ENCODE data around the gene GNG13. TPM values are rescaled to one million over a fixed set of nuclear protein-coding genes. Genes with fewer than 3 reads are reported as not detected.

The GNG13 gene
- total and polyA plus RNA-seq, 2 of the 4 experiments (the other 2 are of a cell fraction), result not detected

DNA sequence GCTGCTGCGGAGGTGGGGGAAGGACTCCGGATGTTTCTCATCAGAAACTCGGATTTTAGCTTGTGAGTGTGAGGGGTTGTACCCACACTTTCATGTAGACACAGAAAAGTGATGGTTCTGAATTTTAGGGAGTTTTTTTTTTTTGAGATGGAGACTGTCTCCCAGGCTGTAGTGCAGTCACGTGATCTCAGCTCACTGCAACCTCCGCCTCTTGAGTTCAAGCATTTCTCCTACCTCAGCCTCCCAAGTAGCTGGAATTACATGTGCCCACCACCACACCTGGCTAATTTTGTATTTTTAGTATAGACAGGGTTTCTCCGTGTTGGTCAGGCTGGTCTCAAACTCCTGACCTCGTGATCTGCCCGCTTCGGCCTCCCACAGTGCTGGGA, 22.4 kb upstream of the GNG13 start:
- Histone ChIP-seq H3K18ac (ENCODE audit: low read depth, low read length) (no peak overlapping the region), H3K4me1 (ENCODE audit: control insufficient read depth, insufficient read depth, low read length) (peaks cover 4% of the 10 kb centered on the region; the same call in 1 of the 2 replicates), H3K79me1 (ENCODE audit: low read depth in 1 of 2, low read length in 2 of 2) (no peaks in the 10 kb centered on the region), H3K9me1 (ENCODE audit: insufficient read depth, low read length) (no peaks in the 10 kb centered on the region; the same call in 1 of the 2 replicates), H2BK5ac (ENCODE audit: low read depth, low read length, poor library complexity, severe bottlenecking) (no peak overlapping the region), H3K4ac (ENCODE audit: low read depth, low read length) (no peak overlapping the region), H3K14ac (replicated peaks; ENCODE audit: low read depth, low read length) (no peak overlapping the region), H2BK120ac (ENCODE audit: low read depth, low read length) (no peak overlapping the region), H3K56ac (ENCODE audit: extremely low read depth, insufficient read depth, low read length) (no peak overlapping the region), H4K20me1 (ENCODE audit: insufficient read depth, low read length) (no peaks in the 10 kb centered on the region), H4K5ac (ENCODE audit: low read depth, low read length) (no peak overlapping the region), H2BK20ac (ENCODE audit: low read depth, low read length) (no peak overlapping the region), H2AK5ac (ENCODE audit: low read depth, low read length) (no peak overlapping the region), H3K4me3 (ENCODE audit: insufficient read depth, low read depth, low read length) (no peak overlapping the region), H3K36me3 (ENCODE audit: control insufficient read depth, insufficient read depth, low read length) (no peaks in the 10 kb centered on the region), H2AK9ac (replicated peaks; ENCODE audit: low read depth, low read length, poor library complexity) (no peak overlapping the region), H4K8ac (ENCODE audit: low read depth in 2 of 2, low read length in 2 of 2) (no peak overlapping the region), H3K9me3 (ENCODE audit: control insufficient read depth, insufficient read depth, low read length) (no peaks in the 10 kb centered on the region; the same call in 1 of the 2 replicates), H3K9ac (ENCODE audit: low read depth, low read length) (no peak overlapping the region), H3K23ac (ENCODE audit: low read depth, low read length) (no peak overlapping the region), H2BK15ac (ENCODE audit: low read depth, low read length) (no peak overlapping the region), H3K27me3 (ENCODE audit: control insufficient read depth, insufficient read depth, low read length) (peaks cover 38% of the 10 kb centered on the region), H3K27ac (ENCODE audit: insufficient read depth, low read length) (no peak overlapping the region), H3K4me2 (ENCODE audit: low read depth, low read length) (no peak overlapping the region), H4K91ac (ENCODE audit: insufficient read depth, low read depth, low read length) (no peak overlapping the region), H2AFZ (replicated peaks; ENCODE audit: low read length, poor library complexity) (no peak overlapping the region)
- intact Hi-C loops (cut with micrococcal nuclease), result no loop called here
- no TSS peak for BruUV-seq (replicated peaks)
- dilution Hi-C loops (cut with HindIII; ENCODE audit: low sequenced_read_pairs, unreplicated experiment), result no loop called here
- ATAC-seq (ENCODE audit: low read depth) (no peak), DNase-seq (no peak)
- CTCF ChIA-PET, result no interaction called here
- TF ChIP-seq RAD21 (IDR thresholded peaks at IDR 0.05; ENCODE audit: low read length) (no peak), BHLHE40 (IDR thresholded peaks at IDR 0.05; ENCODE audit: low read depth, low read length) (no peak), POLR2A (IDR thresholded peaks at IDR 0.05; ENCODE audit: low read depth, low read length) (no peak), NFE2L2 (IDR thresholded peaks at IDR 0.05; ENCODE audit: low read depth, low read length) (no peak), CEBPB (IDR thresholded peaks at IDR 0.05; ENCODE audit: low read depth, low read length) (no peak), RFX5 (IDR thresholded peaks at IDR 0.05; ENCODE audit: low read depth, low read length) (no peak), FOS (IDR thresholded peaks at IDR 0.05; ENCODE audit: low read depth, low read length) (no peak), MAZ (IDR thresholded peaks at IDR 0.05; ENCODE audit: borderline replicate concordance, low read depth, low read length) (no peak), MXI1 (IDR thresholded peaks at IDR 0.05; ENCODE audit: borderline replicate concordance, low read depth, low read length) (no peak)
- TF ChIP-seq, protein P1, sequence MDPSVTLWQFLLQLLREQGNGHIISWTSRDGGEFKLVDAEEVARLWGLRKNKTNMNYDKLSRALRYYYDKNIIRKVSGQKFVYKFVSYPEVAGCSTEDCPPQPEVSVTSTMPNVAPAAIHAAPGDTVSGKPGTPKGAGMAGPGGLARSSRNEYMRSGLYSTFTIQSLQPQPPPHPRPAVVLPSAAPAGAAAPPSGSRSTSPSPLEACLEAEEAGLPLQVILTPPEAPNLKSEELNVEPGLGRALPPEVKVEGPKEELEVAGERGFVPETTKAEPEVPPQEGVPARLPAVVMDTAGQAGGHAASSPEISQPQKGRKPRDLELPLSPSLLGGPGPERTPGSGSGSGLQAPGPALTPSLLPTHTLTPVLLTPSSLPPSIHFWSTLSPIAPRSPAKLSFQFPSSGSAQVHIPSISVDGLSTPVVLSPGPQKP (IDR thresholded peaks at IDR 0.05; ENCODE audit: borderline replicate concordance, low read depth, low read length), result no peak
- TF ChIP-seq, protein P2, sequence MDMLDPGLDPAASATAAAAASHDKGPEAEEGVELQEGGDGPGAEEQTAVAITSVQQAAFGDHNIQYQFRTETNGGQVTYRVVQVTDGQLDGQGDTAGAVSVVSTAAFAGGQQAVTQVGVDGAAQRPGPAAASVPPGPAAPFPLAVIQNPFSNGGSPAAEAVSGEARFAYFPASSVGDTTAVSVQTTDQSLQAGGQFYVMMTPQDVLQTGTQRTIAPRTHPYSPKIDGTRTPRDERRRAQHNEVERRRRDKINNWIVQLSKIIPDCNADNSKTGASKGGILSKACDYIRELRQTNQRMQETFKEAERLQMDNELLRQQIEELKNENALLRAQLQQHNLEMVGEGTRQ (IDR thresholded peaks at IDR 0.05; ENCODE audit: low read depth, low read length), result no peak
- in situ Hi-C loops (cut with MboI; ENCODE audit: low sequenced_read_pairs), result loop anchor here (25.0 kb wide), 1 partner anchor 389 kb away; no protein-coding TSS in a partner anchor
- POLR2A ChIA-PET (ENCODE audit: unreplicated experiment), result no interaction called here
- WGBS, 2 experiments (ENCODE audit: extremely low coverage in 2 of 2, insufficient read length in 1 of 2), result no CpG with 5 or more reads among the region's 9 CpGs

Data from IMR-90 (cell line).